Mucosa of descending colon (tissue), 3 donors: Measurements from ENCODE around the gene STEAP1. TPM values are rescaled to one million over a fixed set of nuclear protein-coding genes. Genes with fewer than 3 reads are reported as not detected.

Experiments used
- ATAC-seq: fragments of 200-7000 bp; cut with Tn5 transposase; one replicate; pipeline ENCODE4 v1.9.1; 2020; ENCODE audit warnings: mild to moderate bottlenecking, moderate library complexity
- DNase-seq, 3 donors: peaks; one replicate each; pipeline ENCODE4 v3.0.0-alpha.2; 2020
- H3K36me3 ChIP-seq: fragments of 200-600 bp; one replicate; pipeline ENCODE4 v1.8.0; 2021; ENCODE audit warnings: low read depth, mild to moderate bottlenecking
- H3K4me1 ChIP-seq: fragments of 200-600 bp; one replicate; pipeline ENCODE4 v1.8.0; 2021; ENCODE audit warnings: low read depth, mild to moderate bottlenecking
- H3K4me3 ChIP-seq: fragments of 200-600 bp; one replicate; pipeline ENCODE4 v1.8.0; 2021; ENCODE audit warnings: mild to moderate bottlenecking
- H3K9me3 ChIP-seq: fragments of 200-600 bp; one replicate; pipeline ENCODE4 v1.8.0; 2021; ENCODE audit warnings: mild to moderate bottlenecking
- CTCF ChIP-seq: fragments of 200-600 bp; IDR thresholded peaks from one replicate; pipeline ENCODE4 v1.8.0; 2022; ENCODE audit warnings: antibody characterized with exemption, mild to moderate bottlenecking
- intact Hi-C, 2 donors: fragments of 100-400 bp; cut with DNase I in 1 of 2; cut with micrococcal nuclease in 1 of 2; formaldehyde crosslinking; loops; one replicate each; pipeline versions ENCODE4 v1.11.0 to v1.11.1; 2022; cut with DNase I, micrococcal nuclease
- total RNA-seq, 3 donors: library from RNA; stranded (reverse); fragmentation: NEBNext Ultra II Directional in 2 of 3; extraction: Animal tissue kit (Norgen Biotek cat#: 25700) in 2 of 3; gene quantifications; one replicate each; pipeline versions ENCODE4 v1.2.1 to v1.2.4, GENCODE V29; 2021 to 2023
- donor health status: DM: no; HTN: no; CAD: no; lungs with moderate emphysema.
- donor health status: DM: no; HTN: no; CAD: no.
- donor health status: DM: no; HTN: yes; CAD: no.

STEAP1 gene
- total RNA-seq, 3 donors from 2014 or later: 15.9 to 24.6 (median 24.5) TPM

GRCh38 chr7:90212149-90212495 is 57.9 kb downstream of the STEAP1 start:
- Histone ChIP-seq H3K9me3 (no peaks in the 10 kb centered on the region), H3K36me3 (no peaks in the 10 kb centered on the region), H3K4me3 (peak overlapping the region; percentile 61), H3K4me1 (no peaks in the 10 kb centered on the region)
- no peak for TF ChIP-seq CTCF
- ATAC-seq: peak; percentile 42
- intact Hi-C loops: no loop called here
- DNase-seq: no peak

- H3K4me1 ChIP-seq: no peaks in the 10 kb centered on the region
- intact Hi-C loops: no loop called here
- no peak for ATAC-seq
- no peak for TF ChIP-seq CTCF
- no peak overlapping the region for H3K4me3 ChIP-seq
- no peak for DNase-seq
- no peaks in the 10 kb centered on the region for H3K36me3 ChIP-seq
- no peaks in the 10 kb centered on the region for H3K9me3 ChIP-seq
Measured at GRCh38 chr7:90213521-90213920, 59.3 kb downstream of the STEAP1 start.

Other genes with a start within 250 kb of the STEAP1 start
- gene STEAP2, start 57.3 kb downstream of the STEAP1 start, total RNA-seq: 10 to 100 TPM; 22.2 to 26.3 (median 23.1) TPM
- gene CFAP69, start 90.7 kb downstream of the STEAP1 start, total RNA-seq: 1 to 10 TPM; 4.2 to 7.2 (median 4.5) TPM
- not detected for gene FAM237B, start 166.8 kb downstream of the STEAP1 start, total RNA-seq
- 10 to 100 TPM; 24.9 to 27.8 (median 26.0) TPM for gene GTPBP10, start 192.2 kb downstream of the STEAP1 start, total RNA-seq
- gene CLDN12, start 249.0 kb downstream of the STEAP1 start, total RNA-seq: 10 to 100 TPM; 43.4 to 66.6 (median 55.4) TPM